Skeletal muscle satellite cell (primary cell): ENCODE results near the gene MPC1.
"Not testable (repeated sequence)": the region's sequence is repeated elsewhere in the genome, so short reads cannot be mapped to it uniquely, and the experiment has no call there.

Experiments used
- H3K27me3 ChIP-seq: 2 replicates; pipeline ENCODE4 v1.7.0; 2013; ENCODE audit warnings: low read length; ENCODE audit not compliant: control insufficient read depth, insufficient read depth
- H3K36me3 ChIP-seq: 2 replicates; pipeline ENCODE4 v1.7.0; 2013; ENCODE audit warnings: mild to moderate bottlenecking, control low read depth, low read length; ENCODE audit not compliant: insufficient read depth
- H3K4me1 ChIP-seq: 2 replicates; pipeline ENCODE4 v1.7.0; 2013; ENCODE audit warnings: low read length; ENCODE audit not compliant: control insufficient read depth, insufficient read depth
- H3K4me2 ChIP-seq: 2 replicates; pipeline ENCODE4 v1.7.0; 2013; ENCODE audit warnings: mild to moderate bottlenecking, low read length
- H3K4me3 ChIP-seq: 2 replicates; pipeline ENCODE4 v1.7.0; 2013; ENCODE audit warnings: low read length
- H3K9ac ChIP-seq: 2 replicates; pipeline ENCODE4 v1.7.0; 2013; ENCODE audit warnings: mild to moderate bottlenecking, low read depth, low read length, moderate library complexity
- H3K9me3 ChIP-seq: replicated peaks from 2 replicates; pipeline ENCODE4 v1.7.0; 2013; ENCODE audit warnings: mild to moderate bottlenecking, control low read depth, low read length

The MPC1 gene

DNA sequence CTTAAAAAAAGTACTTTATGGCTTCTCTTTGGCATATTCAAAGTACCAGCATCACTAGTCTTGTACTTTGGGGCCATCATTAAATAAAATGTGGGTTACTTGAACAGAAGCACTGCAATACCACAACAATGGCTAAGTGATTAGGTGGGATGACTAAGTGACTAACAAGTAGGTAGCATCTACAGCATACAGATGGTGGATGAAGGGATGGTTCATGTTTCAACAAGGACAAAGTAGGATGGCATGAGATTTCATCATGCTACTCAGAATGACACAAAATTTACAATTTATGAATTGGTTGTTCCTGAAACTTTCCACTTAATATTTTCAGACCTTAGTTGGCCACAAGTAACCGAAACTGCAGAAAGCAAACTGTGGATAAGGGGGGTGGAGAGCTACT is 7.7 kb downstream of the MPC1 start:
- H3K4me1 ChIP-seq, result no peaks in the 10 kb centered on the region
- H3K27me3 ChIP-seq, result no peaks in the 10 kb centered on the region
- H3K4me2 ChIP-seq, result no peak overlapping the region
- no peak overlapping the region for H3K4me3 ChIP-seq
- H3K36me3 ChIP-seq, result no peaks in the 10 kb centered on the region
- no peaks in the 10 kb centered on the region for H3K9me3 ChIP-seq
- H3K9ac ChIP-seq, result no peak overlapping the region

DNA sequence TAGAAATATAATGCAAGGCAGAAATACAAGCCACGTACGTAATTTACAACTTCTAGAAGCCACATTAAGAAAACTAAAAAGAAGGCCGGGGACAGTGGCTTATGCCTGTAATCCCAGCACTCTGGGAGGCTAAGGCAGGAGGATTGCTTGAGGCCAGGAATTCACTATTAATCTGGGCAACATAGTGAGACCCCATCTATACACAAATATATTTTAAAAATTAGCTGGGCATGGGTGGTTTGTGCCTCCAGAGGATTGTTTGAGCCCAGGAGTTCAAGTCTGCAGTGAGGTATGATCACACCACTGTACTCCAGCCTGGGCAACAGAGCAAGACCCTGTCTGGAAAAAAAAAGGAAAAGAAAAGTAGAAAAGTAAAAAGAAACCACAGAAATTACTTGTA is 12.3 kb downstream of the MPC1 start:
- H3K4me3 ChIP-seq, result no peak overlapping the region

DNA sequence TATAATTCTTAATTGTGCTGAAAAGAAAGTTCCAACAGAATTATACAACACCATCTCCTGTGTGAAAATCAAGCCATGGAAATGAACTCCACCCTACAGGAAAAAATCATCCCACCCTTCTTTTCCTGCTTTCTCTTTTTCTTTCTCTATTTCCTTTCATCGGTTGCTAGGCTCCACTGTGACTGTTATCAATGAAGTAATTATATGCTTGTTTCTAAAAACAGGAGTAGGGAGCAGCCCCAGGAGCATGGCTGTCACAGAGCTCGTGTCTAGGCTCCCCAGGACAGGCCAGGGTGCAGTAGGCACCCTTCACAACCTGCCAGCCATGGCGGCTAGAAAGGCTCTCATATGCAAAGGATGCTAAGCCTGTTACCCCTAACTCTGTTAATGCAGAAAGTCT is 13.0 kb downstream of the MPC1 start:
- Histone ChIP-seq H3K36me3 (peaks cover under 1% of the 10 kb centered on the region), H3K4me3 (no peak overlapping the region), H3K9me3 (no peaks in the 10 kb centered on the region), H3K27me3 (no peaks in the 10 kb centered on the region), H3K9ac (no peak overlapping the region), H3K4me1 (peaks cover 11% of the 10 kb centered on the region), H3K4me2 (no peak overlapping the region)

More for the DNA sequence above, 12.3 kb downstream of the MPC1 start:
- Histone ChIP-seq H3K27me3 (no peaks in the 10 kb centered on the region), H3K4me1 (peaks cover 4% of the 10 kb centered on the region), H3K36me3 (no peaks in the 10 kb centered on the region), H3K9ac (no peak overlapping the region), H3K9me3 (no peaks in the 10 kb centered on the region), H3K4me2 (no peak overlapping the region)

DNA sequence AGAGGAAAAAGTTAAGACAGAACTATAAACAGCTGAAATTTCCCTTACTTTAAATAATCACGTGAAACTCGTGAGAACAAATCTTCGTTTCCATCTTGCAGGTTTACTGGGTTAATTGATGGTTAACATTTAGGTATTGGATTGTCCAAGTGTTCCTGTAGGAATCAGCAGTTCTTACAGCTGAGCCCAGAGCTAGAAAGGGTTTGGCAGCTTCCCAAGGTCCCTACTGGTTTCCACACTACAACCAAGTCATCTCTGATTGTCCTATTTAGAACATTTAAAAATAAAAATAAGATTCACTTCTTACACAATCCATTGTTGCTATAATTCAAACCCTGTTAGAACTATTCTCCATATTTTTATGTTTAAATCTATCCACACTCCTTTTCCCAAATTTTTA is 15.8 kb downstream of the MPC1 start:
- Histone ChIP-seq H3K4me3 (no peak overlapping the region), H3K9ac (no peak overlapping the region), H3K4me1 (peaks cover 15% of the 10 kb centered on the region), H3K27me3 (no peaks in the 10 kb centered on the region), H3K36me3 (peaks cover 7% of the 10 kb centered on the region), H3K4me2 (no peak overlapping the region), H3K9me3 (no peaks in the 10 kb centered on the region)

DNA sequence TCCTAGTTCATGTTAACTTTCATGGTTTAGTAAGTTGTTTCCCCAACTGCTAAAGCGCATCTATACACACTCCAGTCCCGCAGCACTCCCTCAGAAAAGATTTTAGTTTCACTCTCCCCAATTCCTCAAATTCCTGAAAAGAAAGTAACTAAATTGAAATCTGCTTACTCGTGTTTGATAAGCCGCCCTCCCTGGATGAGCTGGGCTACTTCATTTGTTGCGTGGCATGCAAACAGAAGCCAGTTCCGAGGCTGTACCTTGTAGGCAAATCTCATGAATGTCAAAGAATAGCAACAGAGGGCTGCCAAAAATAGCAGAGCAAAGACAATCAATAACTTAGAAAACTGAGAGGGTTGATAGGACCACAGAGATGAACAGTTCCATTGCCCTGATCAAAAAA is 16.9 kb downstream of the MPC1 start:
- Histone ChIP-seq H3K9me3 (no peaks in the 10 kb centered on the region), H3K36me3 (peaks cover 7% of the 10 kb centered on the region), H3K4me2 (no peak overlapping the region), H3K4me1 (peaks cover 19% of the 10 kb centered on the region), H3K27me3 (no peaks in the 10 kb centered on the region), H3K9ac (no peak overlapping the region), H3K4me3 (no peak overlapping the region)

DNA sequence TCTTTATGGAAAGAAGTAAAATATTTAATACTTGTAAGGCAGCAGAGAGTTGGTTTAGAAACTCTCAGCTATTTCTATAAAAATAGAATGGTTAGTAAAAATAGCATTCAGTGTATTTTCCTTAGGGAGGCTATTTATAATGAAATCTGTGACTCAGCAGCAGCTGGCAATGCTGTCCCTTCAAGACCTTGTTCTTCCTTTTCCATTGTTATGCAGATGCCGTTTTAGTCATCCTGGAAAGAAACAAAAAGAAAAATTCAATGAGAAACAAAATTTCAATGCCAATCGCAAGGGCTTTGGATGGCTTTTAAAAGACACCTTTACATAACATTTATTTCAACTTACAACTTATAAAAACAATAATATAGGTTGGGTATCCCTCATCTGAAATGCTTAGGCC is 17.5 kb downstream of the MPC1 start:
- Histone ChIP-seq H3K4me1 (peaks cover 22% of the 10 kb centered on the region), H3K9ac (peak overlapping the region; percentile 22), H3K27me3 (no peaks in the 10 kb centered on the region), H3K4me2 (no peak overlapping the region), H3K9me3 (no peaks in the 10 kb centered on the region), H3K36me3 (peaks cover 7% of the 10 kb centered on the region), H3K4me3 (no peak overlapping the region)

DNA sequence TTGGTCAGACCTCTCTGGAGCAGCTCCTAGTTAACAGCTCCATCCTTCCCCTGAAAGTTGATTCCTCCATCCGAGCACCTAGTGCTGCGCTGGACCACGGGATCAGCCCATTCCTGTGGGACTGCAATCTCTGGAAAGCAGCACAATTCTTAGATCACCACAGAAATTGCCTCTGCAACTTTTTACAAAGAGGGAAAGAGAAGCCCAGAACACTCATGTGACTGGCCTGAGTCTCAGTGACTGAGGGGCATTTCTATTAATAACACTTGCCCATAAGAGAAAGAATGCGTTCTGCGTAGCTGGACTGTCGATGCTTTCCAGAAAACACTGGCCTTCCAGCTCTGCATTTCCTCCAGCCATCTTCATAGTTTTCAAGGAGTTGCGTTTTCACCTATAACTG is 18.3 kb downstream of the MPC1 start:
- Histone ChIP-seq H3K4me2 (no peak overlapping the region), H3K4me3 (no peak overlapping the region), H3K9me3 (no peaks in the 10 kb centered on the region), H3K36me3 (peaks cover 7% of the 10 kb centered on the region), H3K9ac (no peak overlapping the region), H3K4me1 (peaks cover 22% of the 10 kb centered on the region), H3K27me3 (no peaks in the 10 kb centered on the region)

DNA sequence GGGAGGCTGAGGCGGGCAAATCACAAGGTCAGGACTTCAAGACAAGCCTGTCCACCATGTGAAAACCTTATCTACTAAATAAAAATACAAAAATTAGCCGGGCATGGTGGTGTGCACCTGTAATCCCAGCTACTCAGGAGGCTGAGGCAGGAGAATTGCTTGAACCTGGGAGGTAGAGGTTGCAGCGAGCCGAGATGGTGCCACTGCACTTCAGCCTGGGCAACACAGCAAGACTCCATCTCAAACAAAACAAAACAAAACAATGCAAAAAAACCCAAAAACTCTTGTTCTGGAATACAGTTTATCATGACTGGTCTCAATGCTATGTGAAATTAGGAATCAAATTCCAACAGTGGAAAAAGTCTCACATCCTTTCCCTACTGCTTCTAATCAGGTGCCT is 20.3 kb downstream of the MPC1 start:
- H3K4me1 ChIP-seq, result peaks cover 22% of the 10 kb centered on the region
- H3K36me3 ChIP-seq, H3K9ac ChIP-seq, H3K4me3 ChIP-seq, H3K4me2 ChIP-seq, H3K9me3 ChIP-seq, H3K27me3 ChIP-seq: not testable (repeated sequence)

DNA sequence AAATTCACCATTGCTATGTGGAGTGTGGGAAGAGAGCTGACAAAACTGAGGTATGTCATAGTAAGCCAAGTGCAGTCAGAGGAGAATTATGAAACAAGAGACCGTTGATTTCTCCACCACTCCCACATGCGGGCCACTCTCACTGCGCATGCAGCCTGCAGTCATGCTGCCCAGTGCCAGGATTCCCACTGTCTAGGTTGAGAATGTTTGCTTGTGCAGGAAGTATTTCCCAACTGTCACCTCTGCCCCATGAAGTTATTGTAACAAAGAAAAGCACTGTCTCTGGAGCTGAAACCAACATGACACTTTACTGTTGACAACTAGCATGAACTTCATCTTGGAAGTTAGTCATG is 21.7 kb downstream of the MPC1 start:
- Histone ChIP-seq H3K36me3 (peaks cover 7% of the 10 kb centered on the region), H3K9ac (no peak overlapping the region), H3K4me3 (no peak overlapping the region), H3K27me3 (peaks cover 17% of the 10 kb centered on the region), H3K4me1 (peaks cover 22% of the 10 kb centered on the region), H3K9me3 (no peaks in the 10 kb centered on the region), H3K4me2 (no peak overlapping the region)

DNA sequence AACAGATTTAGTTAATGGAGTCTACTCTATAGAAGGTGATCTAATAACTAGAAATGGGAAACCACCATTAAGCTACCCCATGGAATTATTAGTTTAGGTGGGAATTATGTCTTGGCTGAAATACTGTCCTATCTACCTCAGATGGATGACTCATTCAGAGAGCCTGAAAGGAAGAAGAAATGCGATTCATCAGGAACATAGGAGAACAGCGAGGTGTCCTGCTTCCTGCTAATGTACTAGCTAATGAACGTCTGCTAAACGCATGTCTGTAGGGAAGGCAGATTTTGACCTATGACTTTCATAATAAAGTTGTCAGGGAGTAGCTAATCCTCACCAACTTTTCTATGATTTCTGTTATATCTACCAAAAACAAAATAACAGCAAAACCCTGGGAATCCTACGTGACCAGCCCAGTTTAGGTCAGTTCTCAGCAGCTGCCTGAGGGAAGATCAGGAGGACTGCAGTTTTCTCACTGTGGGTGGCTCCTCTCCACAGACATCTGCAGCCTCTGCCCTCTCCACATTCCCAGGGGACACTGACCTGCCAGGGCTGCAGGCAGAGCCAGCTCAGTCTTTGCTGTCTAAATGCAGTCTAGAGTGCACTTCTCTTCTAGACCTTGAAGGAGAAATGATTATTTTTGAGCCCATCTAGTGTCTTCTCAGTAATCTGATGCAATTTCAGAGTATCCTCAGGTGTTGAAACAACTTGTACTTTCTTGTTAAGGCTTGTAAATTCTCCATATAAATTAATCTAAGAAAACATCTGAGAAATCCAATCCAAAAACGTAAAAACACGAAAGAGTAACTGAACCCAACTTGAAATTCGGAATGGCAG is 22.3 kb downstream of the MPC1 start:
- Histone ChIP-seq H3K27me3 (peaks cover 19% of the 10 kb centered on the region), H3K9me3 (no peaks in the 10 kb centered on the region), H3K36me3 (peaks cover 7% of the 10 kb centered on the region), H3K4me3 (no peak overlapping the region), H3K4me1 (peaks cover 18% of the 10 kb centered on the region), H3K9ac (no peak overlapping the region), H3K4me2 (no peak overlapping the region)

DNA sequence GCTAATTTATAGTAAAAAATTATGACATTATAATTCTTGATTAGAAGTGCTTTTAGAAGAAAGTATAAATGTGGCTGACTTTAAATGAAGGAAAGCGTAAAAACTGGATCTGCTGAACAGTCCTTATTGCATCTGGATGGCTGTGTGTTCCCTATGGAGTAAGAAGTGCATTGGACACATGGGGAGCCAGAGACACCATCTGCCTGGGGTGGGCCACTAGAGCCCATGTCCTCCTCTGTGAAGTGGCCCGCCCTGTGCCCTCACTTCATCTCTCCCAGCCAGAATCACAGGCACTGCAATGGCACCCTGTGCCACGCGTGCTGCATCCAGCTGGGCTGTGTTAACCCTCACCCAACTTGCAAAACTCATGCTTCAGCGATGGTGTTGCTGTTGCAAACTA is 27.2 kb downstream of the MPC1 start:
- H3K4me1 ChIP-seq, result peaks cover 2% of the 10 kb centered on the region
- no peak overlapping the region for H3K4me2 ChIP-seq
- no peaks in the 10 kb centered on the region for H3K36me3 ChIP-seq
- no peaks in the 10 kb centered on the region for H3K9me3 ChIP-seq
- peaks cover 46% of the 10 kb centered on the region for H3K27me3 ChIP-seq
- H3K9ac ChIP-seq, result no peak overlapping the region
- no peak overlapping the region for H3K4me3 ChIP-seq

DNA sequence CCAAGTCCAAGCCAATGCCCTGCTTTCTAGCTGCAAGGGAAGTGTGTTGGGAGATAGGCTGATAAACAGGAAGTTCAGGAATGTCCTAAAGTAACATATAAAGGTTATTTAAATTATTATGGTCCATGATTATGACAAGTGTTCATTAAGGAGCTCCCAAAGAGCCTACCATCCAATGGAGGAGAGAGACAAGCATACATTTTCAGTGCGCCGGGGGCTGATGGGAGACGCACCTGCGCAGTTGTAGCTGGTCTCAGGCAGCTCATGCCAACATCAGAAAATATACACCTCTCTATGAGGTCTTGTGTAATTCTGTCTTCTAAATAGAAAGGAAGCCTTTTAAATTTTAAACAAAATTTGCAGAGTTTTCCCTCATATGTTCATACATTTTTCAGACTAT is 27.8 kb downstream of the MPC1 start:
- no peaks in the 10 kb centered on the region for H3K36me3 ChIP-seq
- no peak overlapping the region for H3K9ac ChIP-seq
- H3K9me3 ChIP-seq, result no peaks in the 10 kb centered on the region
- peaks cover 46% of the 10 kb centered on the region for H3K27me3 ChIP-seq
- H3K4me1 ChIP-seq, result no peaks in the 10 kb centered on the region
- H3K4me2 ChIP-seq, result no peak overlapping the region
- H3K4me3 ChIP-seq, result no peak overlapping the region
